ENCODE results near the gene BRD3OS.
"Not testable (repeated sequence)": the region's sequence is repeated elsewhere in the genome, so short reads cannot be mapped to it uniquely, and the experiment has no call there.

Gene BRD3OS

DNA sequence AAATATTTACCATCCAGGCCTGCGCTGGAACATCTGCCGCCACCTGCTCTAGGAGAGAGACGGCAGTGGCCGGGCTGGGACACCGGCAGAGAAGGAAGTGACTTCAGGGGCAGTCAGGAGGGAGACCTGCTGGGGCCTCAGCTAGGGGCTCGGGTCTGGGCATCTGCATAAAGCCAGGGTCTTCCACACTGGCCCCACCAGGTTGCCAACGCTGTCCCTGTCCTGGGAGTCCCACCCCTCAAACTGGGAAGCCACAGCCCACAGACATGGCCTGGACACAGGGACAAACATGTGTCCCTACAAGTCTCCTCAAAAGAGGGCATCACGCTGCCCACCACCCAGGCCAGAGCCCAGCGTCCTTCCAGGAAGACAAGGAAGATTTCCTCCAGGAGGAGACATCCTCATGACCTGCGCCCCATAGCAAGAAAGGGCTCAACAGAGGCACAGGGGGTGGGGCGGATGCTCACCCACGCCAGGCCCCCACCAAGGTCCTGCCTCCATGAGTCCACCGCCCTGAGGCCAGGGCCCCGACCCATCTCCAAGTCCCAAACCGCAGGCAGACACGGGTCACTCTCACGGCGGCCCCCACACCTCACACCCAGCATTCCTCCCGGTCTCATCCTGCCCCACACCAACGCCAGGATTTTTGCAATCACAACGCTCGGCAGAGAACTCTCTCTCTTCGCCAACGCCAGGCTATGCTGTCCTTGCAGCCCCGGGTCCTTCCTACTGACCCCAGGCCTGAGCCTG lies 42.1 kb upstream of the BRD3OS start:
- Mint-ChIP-seq H3K36me3 (no peaks in the 10 kb centered on the region), H3K9me3 (no peaks in the 10 kb centered on the region), H3K4me1 (no peaks in the 10 kb centered on the region), H3K27me3 (peaks cover 16% of the 10 kb centered on the region), H3K27ac (no peak overlapping the region), H3K4me3 (no peak overlapping the region)
- no peak for DNase-seq
- CTCF ChIA-PET, result no interaction called here

DNA sequence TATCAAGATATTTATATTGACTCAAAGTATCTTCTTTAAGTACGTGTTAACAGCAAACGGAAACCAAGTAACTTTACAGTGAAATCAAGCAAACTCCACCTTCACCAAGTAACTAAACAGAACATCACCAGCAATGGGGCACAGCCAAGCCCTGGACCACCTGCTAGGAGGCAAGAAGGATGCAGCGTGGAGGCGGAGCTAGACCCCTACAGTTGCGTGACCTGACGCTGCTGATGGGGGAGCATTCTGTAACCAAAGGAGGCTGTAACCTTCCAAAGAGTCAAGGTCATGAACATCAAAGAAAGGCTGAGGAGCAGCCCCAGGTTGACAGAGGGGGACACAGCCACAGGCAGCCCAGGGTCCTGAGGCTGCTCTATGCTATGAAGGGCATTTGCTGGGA lies 39.2 kb upstream of the BRD3OS start:
- Mint-ChIP-seq H3K4me1 (no peaks in the 10 kb centered on the region), H3K9me3 (no peaks in the 10 kb centered on the region), H3K27me3 (peaks cover 28% of the 10 kb centered on the region), H3K27ac (no peak overlapping the region), H3K36me3 (no peaks in the 10 kb centered on the region), H3K4me3 (no peak overlapping the region)
- CTCF ChIA-PET, result no interaction called here
- no peak for DNase-seq

DNA sequence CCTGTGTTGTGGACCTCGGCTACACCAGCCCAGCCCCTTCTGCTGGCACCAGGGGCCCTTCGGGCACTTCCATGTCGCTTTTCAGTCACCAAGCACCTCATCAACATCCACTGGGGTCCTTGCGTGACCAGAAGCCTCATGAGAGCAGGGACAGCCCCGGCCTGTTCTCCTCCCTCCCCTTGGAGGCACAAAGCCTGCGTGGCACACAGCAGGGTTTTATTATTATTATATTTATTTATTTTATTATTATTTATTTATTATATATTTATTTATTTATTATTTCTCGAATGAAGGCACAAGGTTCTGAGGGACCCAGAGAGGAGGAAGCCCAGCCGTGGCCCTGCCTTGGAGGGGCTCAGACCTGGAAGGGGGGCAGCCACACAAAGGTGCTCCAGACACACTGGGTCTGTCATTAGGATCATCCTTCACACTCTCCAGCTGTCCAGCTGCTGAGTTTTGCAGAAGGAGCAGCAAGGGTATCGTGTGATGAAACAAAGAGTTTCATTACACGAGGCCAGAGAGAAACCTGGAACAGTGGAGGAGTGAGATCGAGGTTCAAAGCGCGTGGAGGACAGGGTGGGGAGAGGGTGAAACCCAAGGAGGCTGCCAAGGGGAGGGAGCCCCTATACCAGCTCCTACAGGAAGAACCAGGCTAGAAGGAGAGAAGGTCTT lies 38.4 kb upstream of the BRD3OS start:
- H3K9me3 Mint-ChIP-seq, result no peaks in the 10 kb centered on the region
- CTCF ChIA-PET, result no interaction called here
- H3K27ac Mint-ChIP-seq, result no peak overlapping the region
- H3K4me3 Mint-ChIP-seq, result no peak overlapping the region
- no peak for DNase-seq
- H3K4me1 Mint-ChIP-seq, result no peaks in the 10 kb centered on the region
- peaks cover 32% of the 10 kb centered on the region for H3K27me3 Mint-ChIP-seq
- no peaks in the 10 kb centered on the region for H3K36me3 Mint-ChIP-seq

DNA sequence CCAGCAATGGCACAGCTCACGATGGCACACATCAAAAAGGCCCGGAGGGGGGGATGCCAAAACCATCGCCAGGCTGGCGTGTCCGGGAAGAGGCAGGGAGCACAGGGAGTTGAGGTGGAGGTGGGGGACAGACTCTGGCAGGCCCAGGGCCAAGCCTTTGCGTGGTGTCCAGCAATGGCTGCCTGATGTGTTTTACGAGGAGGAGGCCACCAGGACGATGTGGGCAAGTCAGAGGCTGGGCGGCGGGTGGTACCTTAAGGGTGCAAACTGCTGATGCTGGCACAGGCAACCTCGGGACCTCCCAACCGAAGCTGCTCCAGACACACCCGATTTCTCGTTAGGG lies 37.9 kb upstream of the BRD3OS start:
- DNase-seq, result no peak
- Mint-ChIP-seq H3K27me3 (peaks cover 35% of the 10 kb centered on the region), H3K36me3 (no peaks in the 10 kb centered on the region), H3K27ac (no peak overlapping the region), H3K4me3 (no peak overlapping the region), H3K4me1 (no peaks in the 10 kb centered on the region), H3K9me3 (no peaks in the 10 kb centered on the region)
- CTCF ChIA-PET, result no interaction called here

DNA sequence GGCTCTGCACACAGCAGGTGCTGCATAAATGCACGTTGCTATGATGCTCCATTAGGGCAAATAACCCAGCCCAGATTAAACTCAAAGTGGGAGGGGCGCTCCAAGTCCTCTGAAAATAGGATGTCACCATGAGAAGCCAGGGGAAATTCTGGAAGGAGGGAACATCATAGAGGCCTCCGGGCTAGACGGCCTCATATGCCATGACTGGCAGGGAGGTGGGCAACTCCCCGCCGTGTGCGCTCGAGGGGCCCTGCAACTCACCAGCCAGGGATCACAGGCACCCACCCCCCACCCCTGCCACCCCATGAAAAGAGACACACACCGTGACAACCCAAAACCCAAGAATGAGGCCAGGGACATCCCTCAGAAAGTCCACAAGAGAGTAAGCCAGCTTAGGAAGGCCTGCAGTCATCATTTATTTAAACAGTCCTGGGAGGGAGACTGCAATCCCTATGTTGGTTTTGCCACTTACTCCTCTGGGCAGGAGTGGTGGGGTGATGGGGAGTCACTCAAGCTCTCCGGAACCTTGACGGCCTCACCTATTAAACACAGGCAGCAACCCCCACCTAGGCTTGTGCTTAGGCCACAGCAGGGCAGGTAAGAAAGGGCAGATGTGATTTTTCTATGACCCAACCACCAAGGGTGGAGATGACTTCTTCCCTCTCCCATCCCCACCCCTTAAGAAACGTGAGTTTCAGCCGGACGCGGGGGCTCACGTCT lies 37.2 kb upstream of the BRD3OS start:
- H3K27me3 Mint-ChIP-seq, result peaks cover 38% of the 10 kb centered on the region
- DNase-seq, result no peak
- H3K27ac Mint-ChIP-seq, result no peak overlapping the region
- H3K36me3 Mint-ChIP-seq, result no peaks in the 10 kb centered on the region
- H3K9me3 Mint-ChIP-seq, result no peaks in the 10 kb centered on the region
- CTCF ChIA-PET, result no interaction called here
- H3K4me3 Mint-ChIP-seq, result no peak overlapping the region
- H3K4me1 Mint-ChIP-seq, result no peaks in the 10 kb centered on the region

DNA sequence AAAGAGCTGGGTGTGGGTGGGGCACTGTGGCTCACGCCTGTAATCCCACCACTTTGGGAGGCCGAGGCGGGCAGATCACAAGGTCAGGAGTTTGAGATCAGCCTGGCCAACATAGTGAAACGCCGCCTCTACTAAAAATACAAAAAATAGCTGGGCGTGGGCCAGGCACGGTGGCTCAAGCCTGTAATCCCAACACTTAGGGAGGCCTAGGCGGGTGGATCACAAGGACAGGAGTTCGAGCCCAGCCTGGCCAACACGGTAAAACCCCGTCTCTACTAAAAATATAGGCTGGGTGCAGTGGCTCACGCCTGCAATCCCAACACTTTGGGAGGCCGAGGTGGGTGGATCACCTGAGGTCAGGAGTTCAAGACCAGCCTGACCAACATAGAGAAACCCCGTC lies 36.5 kb upstream of the BRD3OS start:
- H3K9me3 Mint-ChIP-seq, result not testable (repeated sequence)

DNA sequence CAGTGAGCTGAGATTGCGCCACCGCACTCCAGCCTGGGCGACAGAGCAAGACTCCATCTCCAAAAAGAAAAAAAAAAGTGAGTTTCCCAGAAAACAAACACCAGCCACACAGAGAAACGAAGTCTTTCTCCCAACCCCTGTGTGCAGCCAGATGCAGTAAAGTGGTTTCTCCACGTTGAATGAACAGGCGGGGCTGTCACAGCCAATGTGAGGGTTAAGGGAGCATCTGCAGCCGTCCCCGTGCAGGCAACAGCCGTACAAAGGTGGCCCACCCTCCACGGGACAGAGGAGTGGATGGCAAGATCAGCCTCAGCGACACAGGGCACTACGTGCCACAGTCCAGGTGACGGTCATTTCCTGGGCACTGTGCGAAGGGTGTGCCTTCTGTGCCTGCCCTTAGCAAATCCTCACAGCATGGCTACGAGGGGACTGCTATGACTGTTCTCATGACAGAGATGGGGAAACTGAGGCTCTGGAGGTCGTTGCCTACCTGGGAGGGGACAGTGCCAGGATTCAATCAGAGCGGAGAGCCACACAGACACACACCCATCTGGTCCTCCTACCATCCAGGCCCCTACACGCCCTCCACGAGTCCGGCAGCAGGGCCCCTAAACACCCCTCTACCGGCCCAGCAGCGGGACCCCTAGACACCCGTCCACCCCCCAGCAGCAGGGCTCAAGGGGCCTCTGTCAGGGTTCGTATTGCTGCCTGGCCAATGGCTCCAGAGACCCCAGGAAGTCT lies 35.5 kb upstream of the BRD3OS start:
- Mint-ChIP-seq H3K9me3 (no peaks in the 10 kb centered on the region), H3K27ac (no peak overlapping the region), H3K27me3 (peaks cover 54% of the 10 kb centered on the region), H3K4me3 (peak overlapping the region; percentile 26), H3K4me1 (peaks cover 2% of the 10 kb centered on the region), H3K36me3 (no peaks in the 10 kb centered on the region)
- CTCF ChIA-PET, result no interaction called here
- DNase-seq, result no peak

More for the DNA sequence above, 36.5 kb upstream of the BRD3OS start:
- H3K4me3 Mint-ChIP-seq, CTCF ChIA-PET, H3K36me3 Mint-ChIP-seq, DNase-seq, H3K27ac Mint-ChIP-seq, H3K4me1 Mint-ChIP-seq: not testable (repeated sequence)
- H3K27me3 Mint-ChIP-seq, result peaks cover 45% of the 10 kb centered on the region

DNA sequence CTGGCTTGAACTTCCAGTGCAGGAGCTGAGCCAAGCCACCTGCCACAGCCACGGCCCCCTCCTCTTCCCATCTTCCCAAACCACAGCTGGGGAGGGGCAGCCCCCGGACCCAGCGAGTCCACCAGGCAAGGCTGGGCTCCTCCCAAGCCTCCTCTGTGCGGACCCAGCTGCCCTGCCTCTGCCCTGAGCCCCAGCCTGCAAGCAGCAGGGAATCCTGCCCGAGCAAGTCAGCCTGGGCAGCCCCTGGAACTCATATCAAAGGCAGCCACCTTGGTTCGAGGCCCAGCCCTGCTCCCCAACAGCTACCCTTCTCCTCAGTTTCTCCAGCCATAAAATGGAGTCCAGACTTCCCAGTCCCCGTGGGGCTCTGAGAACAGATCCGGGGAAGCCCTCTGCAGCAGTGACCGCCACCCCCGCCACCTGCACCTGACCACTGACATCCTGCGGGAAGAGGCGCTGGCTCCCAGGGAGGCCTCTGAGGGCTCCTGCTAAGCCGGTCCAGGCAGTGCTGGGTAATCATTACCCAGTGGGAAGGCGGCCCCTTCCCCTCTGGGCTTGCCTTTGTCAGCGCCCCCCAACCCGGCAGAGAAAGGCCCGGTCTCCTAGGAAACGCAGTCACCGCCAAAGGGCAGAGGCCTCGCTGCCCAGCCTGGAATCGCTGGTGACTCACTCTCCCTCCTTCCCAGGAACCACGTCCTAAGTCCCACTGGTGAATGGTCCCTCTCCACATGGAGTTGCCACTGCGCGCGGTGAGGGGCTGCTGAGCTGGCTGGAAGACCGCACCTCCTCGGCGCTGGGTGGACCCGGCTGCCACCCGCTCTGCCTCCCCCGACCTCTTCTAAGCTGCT lies 34.7 kb upstream of the BRD3OS start:
- Mint-ChIP-seq H3K27me3 (peaks cover 61% of the 10 kb centered on the region), H3K27ac (no peak overlapping the region), H3K4me3 (peak overlapping the region; percentile 52), H3K4me1 (peaks cover 2% of the 10 kb centered on the region), H3K9me3 (no peaks in the 10 kb centered on the region), H3K36me3 (no peaks in the 10 kb centered on the region)
- CTCF ChIA-PET, result no interaction called here
- no peak for DNase-seq

DNA sequence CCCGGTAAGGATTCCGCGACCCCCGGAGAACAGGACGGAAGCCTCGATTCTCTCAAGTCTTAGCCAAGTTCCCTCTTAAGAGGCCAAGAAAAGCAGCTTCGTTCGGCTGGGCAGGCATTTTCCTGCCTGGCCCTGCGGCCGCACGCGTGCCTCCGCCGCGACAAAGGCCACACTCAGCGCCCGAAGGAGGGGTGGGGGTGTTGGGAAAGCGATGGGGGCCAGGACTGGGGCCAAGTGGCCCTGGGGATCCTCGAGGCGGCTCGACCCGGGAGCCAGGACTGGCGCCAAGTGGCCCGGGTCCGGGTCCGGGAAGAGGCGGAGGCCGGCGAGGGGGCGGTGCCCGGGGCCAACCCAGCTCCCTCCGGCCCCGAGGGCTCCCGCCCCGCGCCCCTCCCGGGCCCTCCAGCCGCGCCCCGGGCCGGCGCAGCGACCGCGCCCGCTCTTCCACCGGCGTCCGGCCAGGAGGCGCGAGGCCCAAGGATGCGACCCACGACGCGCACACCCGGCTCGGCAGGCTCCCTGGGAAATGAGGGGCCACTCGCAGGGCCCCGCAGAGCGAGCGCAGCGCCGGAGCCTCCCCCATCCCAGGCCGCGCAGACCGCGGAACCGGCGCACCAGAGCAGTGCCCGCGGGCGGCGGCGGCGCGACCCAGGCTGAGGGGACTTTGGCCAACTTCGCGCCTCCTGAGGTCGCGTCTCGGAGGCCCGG lies 33.9 kb upstream of the BRD3OS start:
- Mint-ChIP-seq H3K27me3 (peaks cover 63% of the 10 kb centered on the region), H3K27ac (no peak overlapping the region), H3K4me1 (peaks cover 2% of the 10 kb centered on the region), H3K36me3 (no peaks in the 10 kb centered on the region), H3K9me3 (no peaks in the 10 kb centered on the region), H3K4me3 (peak overlapping the region; percentile 52)
- CTCF ChIA-PET, result no interaction called here
- DNase-seq, result peak; percentile 27

DNA sequence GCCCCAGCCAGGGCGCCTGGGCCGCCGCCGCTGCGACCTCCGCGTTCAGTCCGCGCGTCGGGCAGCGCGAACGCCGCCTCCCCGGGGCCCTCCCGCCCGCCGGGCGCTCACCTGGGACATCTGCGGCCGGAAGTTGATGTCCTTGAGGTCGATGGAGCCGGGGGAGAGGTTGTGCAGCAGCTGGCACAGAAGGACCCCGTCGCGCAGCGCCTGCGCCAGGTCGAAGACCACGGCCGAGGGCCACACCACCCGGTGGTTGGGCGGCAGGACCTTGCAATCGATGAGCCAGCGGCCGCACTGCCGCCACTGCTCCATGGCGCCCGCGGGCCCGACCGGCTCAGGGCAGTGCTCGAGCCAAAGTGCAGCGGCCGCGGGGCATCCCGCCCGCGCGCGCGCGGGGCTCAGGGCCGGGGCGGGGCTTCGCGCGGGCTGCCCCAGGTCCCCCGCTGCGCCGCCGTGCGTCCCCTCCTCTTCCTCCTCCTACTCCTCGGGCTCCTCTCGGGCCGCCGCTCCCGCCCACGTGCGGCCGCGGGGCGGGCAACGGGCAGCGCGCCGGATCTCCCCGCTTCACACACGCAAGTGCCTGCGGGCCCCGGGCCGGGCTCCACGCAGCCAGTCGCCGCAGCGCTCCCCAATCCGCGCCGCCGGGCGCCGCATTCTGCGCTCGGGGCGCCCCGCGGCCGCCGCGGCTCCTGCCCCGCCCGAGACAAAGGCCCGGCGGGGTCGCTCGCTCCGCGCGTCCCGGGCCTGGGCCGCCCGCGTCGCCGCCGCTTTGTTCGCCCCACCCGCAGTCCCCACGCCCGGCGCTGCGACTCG lies 33.1 kb upstream of the BRD3OS start, which contains the start of gene VAV2:
TSS of gene VAV2 (minus strand) at position 361 of the 816 bp plus-strand sequence. CDS start at position 315, 46 bp downstream.
- H3K27ac Mint-ChIP-seq, result no peak within 1 kb of the TSS

DNA sequence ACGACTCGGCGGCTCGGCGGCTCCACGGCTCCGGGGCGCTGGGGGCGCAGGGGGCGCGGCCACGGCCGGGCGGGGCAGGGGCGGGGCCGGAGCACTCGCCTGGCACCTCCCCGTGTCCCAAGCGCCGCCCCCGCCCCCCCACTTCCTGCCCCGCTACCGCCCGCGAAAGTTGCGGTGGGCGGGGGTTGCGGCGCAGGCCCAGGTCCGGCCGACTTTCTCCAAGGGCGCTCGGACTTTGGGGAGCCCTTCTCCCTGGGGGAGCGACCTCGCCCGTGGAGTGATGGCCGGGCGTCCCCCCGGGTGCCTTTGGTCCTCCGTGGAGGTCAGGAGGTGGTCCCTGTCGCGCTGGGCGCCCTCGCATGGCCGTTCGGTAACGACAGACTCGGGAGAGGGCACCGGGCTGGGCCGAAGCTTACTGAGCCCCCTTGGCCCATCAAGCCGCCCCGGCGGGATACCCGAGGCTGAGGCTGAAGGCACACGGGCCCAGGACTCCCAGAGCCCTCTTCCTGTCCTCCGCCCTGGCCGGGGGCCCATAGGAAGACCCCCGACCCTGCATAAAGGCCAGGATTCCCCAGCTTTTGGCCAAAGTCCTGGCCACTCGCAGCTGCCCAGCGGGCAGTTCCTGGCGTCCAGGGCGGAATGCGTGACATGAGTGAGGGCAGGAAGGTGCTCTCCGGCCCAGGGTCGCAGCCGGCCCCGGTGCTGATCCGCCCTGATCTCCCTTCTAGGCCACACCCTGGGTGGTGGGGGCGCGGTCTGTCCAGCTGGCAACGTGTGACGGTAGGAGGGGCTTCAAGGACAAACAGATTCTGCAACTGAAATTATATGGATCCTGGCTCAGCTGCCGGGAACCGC lies 32.3 kb upstream of the BRD3OS start:
- H3K4me3 Mint-ChIP-seq, result peak overlapping the region; percentile 69
- CTCF ChIA-PET, result interaction anchor here (0.7 to 4.1 kb wide), 13 partner anchors 9 to 266 kb away, joined by 3 to 107 read pairs (median 4); partner anchors contain the start of gene BRD3OS
- H3K9me3 Mint-ChIP-seq, result no peaks in the 10 kb centered on the region
- H3K27me3 Mint-ChIP-seq, result peaks cover 56% of the 10 kb centered on the region
- H3K36me3 Mint-ChIP-seq, result no peaks in the 10 kb centered on the region
- H3K4me1 Mint-ChIP-seq, result peaks cover 2% of the 10 kb centered on the region
- peak overlapping the region; percentile 72 for H3K27ac Mint-ChIP-seq
- peak; percentile 81 for DNase-seq

More for the DNA sequence above, 33.1 kb upstream of the BRD3OS start, which contains the start of gene VAV2:
- Mint-ChIP-seq H3K4me1 (peaks cover 2% of the 10 kb centered on the region), H3K4me3 (peak within 1 kb of the TSS; percentile 69), H3K9me3 (no peaks in the 10 kb centered on the region), H3K27me3 (peaks cover 60% of the 10 kb centered on the region), H3K36me3 (no peaks in the 10 kb centered on the region)
- CTCF ChIA-PET, result interaction anchor here (3.3 kb wide), 1 partner anchor 211 kb away, joined by 107 read pairs; no protein-coding TSS in a partner anchor
- DNase-seq, result peak; percentile 69

Measured in activated naive CD4-positive, alpha-beta T cell treated with anti-CD3 and anti-CD28 coated beads, Interleukin-2, amount 10 ng/mL, durations not matched to agents 7 days and 5 days (primary cell).